Frontal cortex (tissue), 4 donors: ENCODE data around the gene HACD1. TPM values are rescaled to one million over a fixed set of nuclear protein-coding genes. Genes with fewer than 3 reads are reported as not detected.
"Not testable (repeated sequence)": the region's sequence is repeated elsewhere in the genome, so short reads cannot be mapped to it uniquely, and the experiment has no call there.

Source experiments
- DNase-seq, 2 donors: peaks; one replicate each; pipeline ENCODE4 v3.0.0; 2012; ENCODE audit warnings: low spot score in 2 of 2
- FAIRE-seq: peaks from 2 replicates; lab custom pipeline; 2012; peaks lifted over from hg19 to GRCh38; lab: Jason Lieb, UNC
- small RNA-seq: library from RNA; depleted of rRNA; stranded (forward); fragments of <200 nt; gene quantifications from one replicate; pipeline ENCODE3, GENCODE V24; 2014
- total RNA-seq: library from RNA; depleted of rRNA; stranded (reverse); fragments of >200 nt; gene quantifications from one replicate; pipeline ENCODE4 v1.2.3, GENCODE V29; 2014
- donor health status: control.
- donor health status: control.
- donor health status: control.

HACD1 gene
- total RNA-seq, 1 donor from 2014 or later, result 18.3 TPM

DNA sequence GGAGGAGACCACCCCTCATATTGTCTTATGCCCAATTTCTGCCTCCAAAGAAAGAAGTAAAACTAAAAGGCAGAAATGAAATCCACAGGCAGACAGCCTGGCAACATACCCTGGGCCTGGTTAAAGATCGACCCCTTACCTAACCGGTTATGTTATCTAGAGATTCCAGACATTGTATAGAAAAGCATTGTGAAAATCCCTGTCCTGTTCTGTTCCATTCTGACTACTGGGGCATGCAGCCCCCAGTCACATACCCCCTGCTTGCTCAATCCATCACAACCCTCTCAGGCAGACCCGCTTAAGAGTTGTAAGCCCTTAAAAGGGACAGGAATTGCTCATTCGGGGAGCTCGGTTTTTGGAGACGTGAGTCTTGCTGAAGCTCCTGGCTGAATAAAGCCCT, 29.9 kb downstream of the HACD1 start:
- FAIRE-seq, DNase-seq: not testable (repeated sequence)

DNA sequence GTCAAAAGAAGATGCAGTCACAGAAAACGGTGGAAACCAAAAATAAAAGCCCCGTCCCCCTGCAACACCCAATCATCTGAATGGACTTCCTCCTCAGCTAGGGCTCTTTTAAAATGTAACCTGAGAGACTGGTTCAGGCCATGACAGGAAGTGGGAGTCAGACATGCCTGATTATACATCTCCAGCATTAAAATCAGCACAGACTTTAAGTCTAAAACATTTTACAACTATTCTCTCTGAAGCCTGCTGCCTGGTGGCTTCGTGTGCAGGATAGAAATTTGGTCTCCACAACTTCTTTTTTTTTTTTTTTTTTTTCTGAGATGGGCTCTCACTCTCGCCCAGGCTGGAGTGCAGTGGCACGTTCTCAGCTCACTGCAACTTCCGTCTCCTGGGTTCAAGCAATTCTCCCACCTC, 30.3 kb downstream of the HACD1 start:
- FAIRE-seq, result no peak
- no peak for DNase-seq

DNA sequence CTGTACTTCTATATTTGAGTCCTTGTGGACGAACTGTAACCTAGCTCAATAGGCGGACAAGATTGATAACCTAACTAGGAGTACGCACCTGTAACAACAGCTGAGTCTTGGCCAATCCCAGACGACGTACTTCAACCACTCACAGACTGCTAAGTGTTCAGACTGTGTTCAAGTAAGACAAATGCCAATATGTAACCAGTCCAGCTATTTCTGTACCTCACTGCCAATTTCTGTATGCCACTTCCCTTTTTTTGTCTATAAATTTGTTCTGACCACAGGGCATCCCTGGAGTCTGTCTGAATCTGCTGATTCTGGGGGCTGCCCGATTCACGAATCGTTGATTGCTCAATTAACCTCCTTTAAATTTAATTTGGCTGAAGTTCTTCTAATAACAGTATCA, 32.2 kb downstream of the HACD1 start:
- DNase-seq, result no peak
- FAIRE-seq, result no peak

DNA sequence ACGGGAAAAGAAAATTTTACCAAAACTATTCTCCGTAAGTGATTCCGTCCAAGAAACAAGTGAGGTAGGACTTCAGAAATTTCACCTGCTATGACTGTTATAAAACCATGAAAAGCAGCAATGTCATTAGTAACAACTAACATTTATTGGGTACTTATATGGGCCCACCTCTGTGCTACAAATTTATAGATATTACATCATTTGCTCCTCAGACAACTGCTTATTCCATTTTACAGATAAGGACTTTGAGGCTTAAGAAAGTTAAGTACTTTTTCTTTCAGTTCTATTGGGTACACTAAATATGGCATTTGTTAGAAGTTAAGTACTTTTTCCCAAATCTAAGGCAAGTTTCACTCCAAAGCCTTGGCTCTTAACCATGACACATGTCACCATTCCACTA, 36.3 kb downstream of the HACD1 start:
- DNase-seq, result no peak
- no peak for FAIRE-seq

DNA sequence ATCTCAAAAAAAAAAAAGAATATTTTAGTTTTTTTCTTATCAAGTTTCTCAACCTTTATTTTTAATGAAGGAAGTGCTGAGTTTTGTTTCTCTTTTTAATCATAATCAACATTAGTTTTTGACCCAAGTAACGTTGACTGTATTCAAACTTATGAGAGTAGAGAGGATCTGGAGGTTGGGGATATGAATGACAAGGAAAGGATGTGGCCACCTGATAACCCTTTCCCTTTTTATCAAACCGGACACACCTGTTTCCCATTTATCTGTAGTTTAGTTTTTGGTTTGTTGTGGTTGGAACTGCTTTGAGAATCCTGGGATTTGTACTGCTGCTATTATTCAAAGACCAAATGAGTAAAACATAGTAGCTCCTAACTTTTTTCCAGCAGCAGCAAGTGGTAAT, 38.6 kb downstream of the HACD1 start:
- no peak for DNase-seq
- FAIRE-seq, result no peak

DNA sequence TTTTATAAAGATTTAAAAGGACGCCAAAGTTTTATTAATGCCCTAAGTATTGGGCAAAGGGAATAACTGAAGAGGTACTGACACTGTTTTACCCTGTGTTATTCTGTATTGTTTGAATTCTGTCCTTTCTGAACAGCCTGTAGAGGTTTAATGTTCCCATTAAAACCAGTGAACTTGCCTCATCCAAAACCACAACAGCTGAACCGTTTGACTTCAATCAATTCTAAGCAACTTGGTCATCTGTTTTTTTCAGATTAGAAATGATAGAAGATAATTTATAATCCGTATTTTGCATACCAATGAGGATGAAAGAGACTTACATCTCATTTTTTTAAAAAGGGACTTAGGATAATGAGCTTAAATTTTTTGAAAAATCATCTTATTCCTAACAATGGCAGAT, 40.4 kb downstream of the HACD1 start:
- FAIRE-seq (no peak), DNase-seq (no peak)

DNA sequence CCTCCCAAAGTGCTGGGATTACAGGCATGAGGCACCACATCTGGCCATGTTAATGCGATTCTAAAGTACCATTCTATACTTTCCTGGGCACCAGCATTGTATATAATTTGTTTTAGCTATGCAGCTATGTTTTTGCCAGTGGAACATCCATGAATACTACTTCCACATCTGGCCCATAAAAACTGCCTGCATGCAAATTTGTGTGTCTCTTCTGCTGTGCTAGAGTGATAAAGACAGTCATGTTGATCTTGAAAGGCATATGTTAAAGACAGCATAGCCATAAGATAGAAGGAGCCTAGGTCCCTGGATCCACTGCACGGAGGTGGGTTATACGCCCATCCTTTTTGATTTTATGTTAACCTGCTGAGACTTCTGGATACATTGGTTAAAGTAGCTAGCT, 52.3 kb downstream of the HACD1 start:
- DNase-seq, result no peak
- no peak for FAIRE-seq

- DNase-seq, result no peak
- FAIRE-seq, result no peak
These were observed 53.7 kb downstream of the HACD1 start for GRCh38 chr10:17563452-17563851.

DNA sequence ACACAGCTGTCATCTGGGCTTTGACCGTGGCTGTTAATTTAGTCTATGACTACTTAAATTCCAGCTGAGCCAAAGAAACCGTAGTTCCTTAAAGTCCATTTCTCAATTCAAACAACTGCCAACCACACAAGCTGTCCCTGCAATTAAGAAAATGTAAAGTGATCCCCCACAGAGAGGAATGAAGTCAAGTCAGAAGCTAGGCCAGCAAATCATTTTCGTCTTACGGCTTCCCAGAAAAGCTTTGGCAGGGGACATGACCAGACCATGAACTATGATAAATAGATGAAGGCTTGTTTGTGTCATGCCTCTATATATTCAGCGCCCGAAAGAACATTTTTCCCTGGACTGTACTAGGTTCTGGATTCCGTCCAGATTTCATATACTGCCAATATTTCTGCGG, 54.6 kb downstream of the HACD1 start:
- DNase-seq (no peak), FAIRE-seq (no peak)

DNA sequence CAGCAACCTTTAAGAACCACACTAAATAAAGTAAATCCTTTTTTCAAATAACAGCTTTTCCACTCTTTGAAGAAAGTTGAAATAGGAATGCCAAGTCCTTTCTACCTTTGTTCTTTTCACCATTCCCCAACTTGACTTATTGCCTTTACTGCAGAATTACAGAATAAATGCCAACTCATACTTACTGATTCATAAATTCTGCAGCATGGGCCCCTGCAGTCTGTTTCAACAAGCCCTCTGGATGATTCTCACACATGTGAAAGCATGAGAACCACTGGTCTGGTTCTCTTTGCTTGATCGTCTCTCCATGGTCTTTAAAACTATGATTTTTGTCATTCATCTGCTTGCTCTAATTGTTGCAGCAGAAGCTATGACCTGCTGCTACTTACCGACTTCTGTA, 56.1 kb downstream of the HACD1 start:
- DNase-seq (no peak), FAIRE-seq (no peak)

DNA sequence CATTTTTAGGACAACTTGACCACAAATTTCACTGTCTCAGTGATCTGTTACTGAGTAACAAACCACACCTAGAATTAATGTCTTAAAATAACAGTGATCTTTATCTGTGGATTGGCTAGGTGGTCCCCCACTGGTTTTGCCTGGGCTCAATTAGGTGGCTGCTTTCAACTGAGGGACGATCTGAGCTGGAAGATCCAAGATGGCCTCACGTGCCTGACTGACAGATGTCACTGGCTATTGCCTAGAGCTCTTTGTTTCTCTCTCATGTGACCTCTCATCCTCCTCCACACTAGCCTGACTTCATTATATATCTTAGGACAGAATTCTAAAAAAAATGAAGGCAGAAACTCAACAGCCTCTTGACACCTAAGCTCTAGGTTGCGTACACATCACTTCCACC, 59.7 kb downstream of the HACD1 start:
- no peak for FAIRE-seq
- DNase-seq, result no peak

- DNase-seq (no peak), FAIRE-seq (no peak)
These were observed 68.4 kb downstream of the HACD1 start for GRCh38 chr10:17548770-17549169.

GRCh38 chr10:17548162-17548561, 69.0 kb downstream of the HACD1 start:
- no peak for FAIRE-seq

GRCh38 chr10:17547060-17547459, 70.1 kb downstream of the HACD1 start:
- DNase-seq (no peak), FAIRE-seq (no peak)

More at GRCh38 chr10:17548162-17548561, 69.0 kb downstream of the HACD1 start:
- no peak for DNase-seq

- FAIRE-seq (no peak), DNase-seq (no peak)
These were observed 72.7 kb downstream of the HACD1 start for GRCh38 chr10:17544465-17544864.

Small RNAs within 50 kb of the gene (small RNA-seq; reads per million reads assigned to genes)
- gene AC069542.2, result not detected

Other genes starting within 250 kb of the HACD1 start
- 4.9 TPM for gene ST8SIA6, start 162.8 kb downstream of the HACD1 start, total RNA-seq
- 28.9 TPM for gene STAM, start 26.8 kb upstream of the HACD1 start, total RNA-seq
- under 0.01 TPM for gene TMEM236, start 134.8 kb upstream of the HACD1 start, total RNA-seq
- 3.7 TPM for gene MRC1, start 192.0 kb upstream of the HACD1 start, total RNA-seq